Glutamatergic neuron (in vitro differentiated cells): ENCODE data around the gene SEC61A2. TPM values are rescaled to one million over a fixed set of nuclear protein-coding genes. Genes with fewer than 3 reads are reported as not detected.
"Not testable (repeated sequence)": the region's sequence is repeated elsewhere in the genome, so short reads cannot be mapped to it uniquely, and the experiment has no call there.

Experiments used
- DNase-seq: peaks from one replicate; pipeline ENCODE4 v3.0.0; 2022
- H3K27ac Mint-ChIP-seq: one replicate; pipeline ENCODE4 v1.8.0; 2020; ENCODE audit warnings: mild to moderate bottlenecking, mixed read lengths, inconsistent platforms; ENCODE audit not compliant: unreplicated experiment
- H3K27me3 Mint-ChIP-seq: one replicate; pipeline ENCODE4 v1.8.0; 2020; ENCODE audit warnings: mild to moderate bottlenecking, moderate library complexity, mixed read lengths, inconsistent platforms; ENCODE audit not compliant: unreplicated experiment
- H3K36me3 Mint-ChIP-seq: one replicate; pipeline ENCODE4 v1.8.0; 2020; ENCODE audit warnings: mild to moderate bottlenecking, mixed read lengths, inconsistent platforms; ENCODE audit not compliant: unreplicated experiment
- H3K4me1 Mint-ChIP-seq: one replicate; pipeline ENCODE4 v1.8.0; 2020; ENCODE audit warnings: mild to moderate bottlenecking, low read depth, mixed read lengths, inconsistent platforms; ENCODE audit not compliant: unreplicated experiment
- H3K4me3 Mint-ChIP-seq: one replicate; pipeline ENCODE4 v1.8.0; 2020; ENCODE audit warnings: mild to moderate bottlenecking, mixed read lengths, inconsistent platforms; ENCODE audit not compliant: unreplicated experiment
- H3K9me3 Mint-ChIP-seq: one replicate; pipeline ENCODE4 v1.8.0; 2020; ENCODE audit warnings: mild to moderate bottlenecking, moderate library complexity, mixed read lengths, inconsistent platforms; ENCODE audit not compliant: unreplicated experiment
- long read RNA-seq: library from polyadenylated mRNA; unstranded; transcript quantifications from one replicate; pipeline ENCODE4 v2.0.0, GENCODE V29; 2020; ENCODE audit not compliant: unreplicated experiment
- total RNA-seq: library from RNA; stranded (reverse); fragmentation: NEBNext Ultra II Directional; extraction: Animal tissue kit (Norgen Biotek cat#: 25700); gene quantifications from one replicate; pipeline ENCODE4 v1.2.1, GENCODE V29; 2021; ENCODE audit not compliant: unreplicated experiment
- TF ChIP-seq, protein P1 (sequence below): fragments of 200-600 bp; sonication (generic); IDR thresholded peaks from one replicate; pipeline ENCODE4 v1.5.0; 2021; ENCODE audit not compliant: partially characterized antibody, unreplicated experiment

SEC61A2 gene
- total RNA-seq: 24.4 TPM
- long read RNA-seq, transcript SEC61A2-201 (12 exons, 1,893 nt): major isoform, 11 of 11 reads
- long read RNA-seq, partial matches to known transcripts: 0 of 11 reads
- long read RNA-seq, other reads (novel, unspliced or antisense): 0 of 11 reads

- H3K4me3 Mint-ChIP-seq: peak within 1 kb of the TSS; percentile 85
- TF ChIP-seq, protein P1, sequence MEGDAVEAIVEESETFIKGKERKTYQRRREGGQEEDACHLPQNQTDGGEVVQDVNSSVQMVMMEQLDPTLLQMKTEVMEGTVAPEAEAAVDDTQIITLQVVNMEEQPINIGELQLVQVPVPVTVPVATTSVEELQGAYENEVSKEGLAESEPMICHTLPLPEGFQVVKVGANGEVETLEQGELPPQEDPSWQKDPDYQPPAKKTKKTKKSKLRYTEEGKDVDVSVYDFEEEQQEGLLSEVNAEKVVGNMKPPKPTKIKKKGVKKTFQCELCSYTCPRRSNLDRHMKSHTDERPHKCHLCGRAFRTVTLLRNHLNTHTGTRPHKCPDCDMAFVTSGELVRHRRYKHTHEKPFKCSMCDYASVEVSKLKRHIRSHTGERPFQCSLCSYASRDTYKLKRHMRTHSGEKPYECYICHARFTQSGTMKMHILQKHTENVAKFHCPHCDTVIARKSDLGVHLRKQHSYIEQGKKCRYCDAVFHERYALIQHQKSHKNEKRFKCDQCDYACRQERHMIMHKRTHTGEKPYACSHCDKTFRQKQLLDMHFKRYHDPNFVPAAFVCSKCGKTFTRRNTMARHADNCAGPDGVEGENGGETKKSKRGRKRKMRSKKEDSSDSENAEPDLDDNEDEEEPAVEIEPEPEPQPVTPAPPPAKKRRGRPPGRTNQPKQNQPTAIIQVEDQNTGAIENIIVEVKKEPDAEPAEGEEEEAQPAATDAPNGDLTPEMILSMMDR: no peak
- H3K4me1 Mint-ChIP-seq: peaks cover 5% of the 10 kb centered on the region
- H3K27ac Mint-ChIP-seq: peak within 1 kb of the TSS; percentile 85
- no peaks in the 10 kb centered on the region for H3K36me3 Mint-ChIP-seq
- peak; percentile 99 for DNase-seq
- H3K9me3 Mint-ChIP-seq: peaks cover 6% of the 10 kb centered on the region
- H3K27me3 Mint-ChIP-seq: peaks cover 2% of the 10 kb centered on the region
Measured at GRCh38 chr10:12129222-12130111, at the start of gene SEC61A2. Gene SEC61A2, plus strand, starts transcription at chr10:12129677. Its CDS starts 111 bp downstream, at chr10:12129788.

- Mint-ChIP-seq H3K36me3 (peaks cover 4% of the 10 kb centered on the region), H3K9me3 (peaks cover 3% of the 10 kb centered on the region), H3K4me3 (no peak overlapping the region), H3K27me3 (peaks cover 4% of the 10 kb centered on the region), H3K27ac (no peak overlapping the region), H3K4me1 (no peaks in the 10 kb centered on the region)
- TF ChIP-seq, protein P1: no peak
- DNase-seq: no peak
Measured at GRCh38 chr10:12081470-12081869, 48.0 kb upstream of the SEC61A2 start.

DNA sequence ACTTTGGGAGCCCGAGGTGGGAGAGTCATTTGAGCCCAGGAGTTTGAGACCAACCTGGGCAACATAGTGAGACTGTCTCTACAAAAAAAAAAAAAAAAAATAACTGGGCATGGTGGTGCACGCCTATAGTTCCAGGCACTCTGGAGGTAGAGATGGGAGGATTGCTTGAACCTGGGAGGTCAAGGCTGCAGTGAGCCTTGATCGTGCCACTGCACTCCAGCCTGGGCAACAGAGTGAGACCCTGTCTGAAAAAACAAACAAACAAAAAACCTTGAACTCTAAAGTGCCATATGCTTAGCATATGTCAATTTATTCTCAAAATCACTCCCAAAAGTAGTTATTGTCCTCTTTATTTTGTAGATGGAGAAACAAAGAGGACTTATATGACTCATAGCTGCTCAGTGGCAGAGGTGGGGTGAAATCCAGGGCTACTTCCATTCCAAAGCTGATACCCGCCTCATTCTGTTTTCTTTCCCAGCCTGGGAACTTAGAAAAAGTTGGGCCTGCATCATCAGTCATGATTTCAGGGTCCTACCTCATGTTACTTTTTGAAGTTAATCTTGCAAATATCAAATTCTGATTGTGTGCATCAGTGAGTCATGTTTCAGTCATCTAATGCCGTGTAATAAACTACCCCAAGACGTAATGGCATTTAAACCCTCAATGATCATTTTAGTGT is 47.5 kb upstream of the SEC61A2 start:
- DNase-seq: no peak
- Mint-ChIP-seq H3K9me3 (peaks cover 3% of the 10 kb centered on the region), H3K36me3 (peaks cover 4% of the 10 kb centered on the region), H3K27ac (no peak overlapping the region), H3K4me3 (no peak overlapping the region), H3K27me3 (peaks cover 4% of the 10 kb centered on the region), H3K4me1 (no peaks in the 10 kb centered on the region)
- TF ChIP-seq, protein P1: no peak

DNA sequence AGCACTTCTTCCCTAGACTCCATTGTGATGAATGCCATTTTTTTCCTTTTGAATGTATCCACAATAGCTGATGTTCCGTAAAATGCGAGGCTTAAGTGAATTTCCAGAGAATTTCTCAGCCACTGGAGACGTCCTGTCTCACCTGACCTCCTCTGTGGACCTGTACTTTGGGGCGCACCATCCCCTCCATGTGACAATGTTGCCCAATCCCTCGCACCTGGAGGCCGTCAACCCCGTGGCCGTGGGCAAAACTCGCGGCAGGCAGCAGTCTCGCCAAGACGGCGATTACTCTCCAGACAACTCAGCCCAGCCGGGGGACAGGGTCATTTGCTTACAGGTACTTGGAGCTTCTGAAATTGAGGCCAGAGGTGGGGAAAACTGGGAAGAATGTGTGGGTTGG is 40.6 kb upstream of the SEC61A2 start:
- TF ChIP-seq, protein P1: no peak
- H3K27me3 Mint-ChIP-seq: no peaks in the 10 kb centered on the region
- H3K4me3 Mint-ChIP-seq: no peak overlapping the region
- no peaks in the 10 kb centered on the region for H3K4me1 Mint-ChIP-seq
- no peak for DNase-seq
- H3K27ac Mint-ChIP-seq: no peak overlapping the region
- no peaks in the 10 kb centered on the region for H3K36me3 Mint-ChIP-seq
- H3K9me3 Mint-ChIP-seq: no peaks in the 10 kb centered on the region

- no peaks in the 10 kb centered on the region for H3K27me3 Mint-ChIP-seq
- H3K36me3 Mint-ChIP-seq: no peaks in the 10 kb centered on the region
- TF ChIP-seq, protein P1: no peak
- no peak for DNase-seq
- H3K4me3 Mint-ChIP-seq: no peak overlapping the region
- H3K9me3 Mint-ChIP-seq: no peaks in the 10 kb centered on the region
- H3K4me1 Mint-ChIP-seq: no peaks in the 10 kb centered on the region
- H3K27ac Mint-ChIP-seq: no peak overlapping the region
Measured at GRCh38 chr10:12091421-12091820, 38.1 kb upstream of the SEC61A2 start.

DNA sequence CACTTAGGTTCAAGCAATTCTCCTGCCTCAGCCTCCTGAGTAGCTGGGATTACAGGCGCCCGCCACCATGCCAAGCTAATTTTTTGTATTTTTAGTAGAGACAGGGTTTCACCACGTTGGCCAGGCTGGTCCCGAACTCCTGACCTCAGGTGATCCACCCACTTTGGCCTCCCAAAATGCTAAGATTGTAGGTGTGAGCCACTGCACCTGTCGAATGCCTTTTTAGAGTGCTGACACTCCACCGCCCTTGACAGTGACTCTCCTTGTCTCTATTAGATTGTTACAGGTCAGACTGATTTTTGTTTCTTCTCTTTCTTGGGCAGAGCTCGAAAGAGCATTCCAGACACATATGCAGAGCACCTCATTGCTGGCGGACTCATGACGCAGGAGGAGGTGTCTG is 32.1 kb upstream of the SEC61A2 start:
- not testable (repeated sequence) for H3K4me3 Mint-ChIP-seq, H3K36me3 Mint-ChIP-seq, H3K27ac Mint-ChIP-seq, H3K9me3 Mint-ChIP-seq, DNase-seq, H3K4me1 Mint-ChIP-seq, H3K27me3 Mint-ChIP-seq
